Subcutaneous adipose tissue (tissue), 4 donors: ENCODE measurements around the gene NECAP2. TPM values are rescaled to one million over a fixed set of nuclear protein-coding genes. Genes with fewer than 3 reads are reported as not detected.

Experiments
- total RNA-seq, 4 donors: library from RNA; depleted of rRNA; stranded (reverse); fragments of >200 nt; gene quantifications; one replicate each; pipeline ENCODE4 v1.1.0, GENCODE V29; 2016
- TF ChIP-seq, protein P1 (sequence below): fragments of 450-650 bp; IDR thresholded peaks from one replicate; pipeline ENCODE4 v1.5.1; 2016; ENCODE audit warnings: low read depth, mild to moderate bottlenecking, control low read depth, antibody characterized with exemption, moderate library complexity

The NECAP2 gene
- total RNA-seq, 4 donors from 2014 or later = 44.5 to 101 (median 63.5) TPM

DNA sequence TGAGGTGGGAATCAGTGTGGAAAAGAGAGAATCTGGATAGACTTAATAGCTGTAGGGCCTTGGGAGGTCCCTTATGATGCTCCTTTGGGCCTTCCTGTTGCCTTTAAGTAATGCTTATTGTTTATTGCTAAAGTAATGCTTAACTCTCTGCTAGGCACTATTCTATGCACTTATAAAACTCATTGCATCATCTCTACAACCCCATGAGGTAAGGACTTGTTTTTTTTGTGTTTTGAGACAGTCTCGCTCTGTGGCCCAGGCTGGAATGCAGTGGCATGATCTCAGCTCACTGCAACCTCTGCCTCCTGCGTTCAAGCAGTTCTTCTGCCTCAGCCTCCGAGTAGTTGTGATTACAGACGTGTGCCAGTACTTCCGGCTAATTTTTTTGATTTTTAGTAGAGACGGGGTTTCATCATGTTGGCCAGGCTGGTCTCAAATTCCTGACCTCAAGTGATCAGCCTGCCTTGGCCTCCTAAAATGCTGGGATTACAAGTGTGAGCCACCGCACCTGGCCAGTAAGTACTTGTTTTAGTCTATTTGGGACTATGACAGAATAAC, 22.3 kb downstream of the NECAP2 start:
- TF ChIP-seq, protein P1, sequence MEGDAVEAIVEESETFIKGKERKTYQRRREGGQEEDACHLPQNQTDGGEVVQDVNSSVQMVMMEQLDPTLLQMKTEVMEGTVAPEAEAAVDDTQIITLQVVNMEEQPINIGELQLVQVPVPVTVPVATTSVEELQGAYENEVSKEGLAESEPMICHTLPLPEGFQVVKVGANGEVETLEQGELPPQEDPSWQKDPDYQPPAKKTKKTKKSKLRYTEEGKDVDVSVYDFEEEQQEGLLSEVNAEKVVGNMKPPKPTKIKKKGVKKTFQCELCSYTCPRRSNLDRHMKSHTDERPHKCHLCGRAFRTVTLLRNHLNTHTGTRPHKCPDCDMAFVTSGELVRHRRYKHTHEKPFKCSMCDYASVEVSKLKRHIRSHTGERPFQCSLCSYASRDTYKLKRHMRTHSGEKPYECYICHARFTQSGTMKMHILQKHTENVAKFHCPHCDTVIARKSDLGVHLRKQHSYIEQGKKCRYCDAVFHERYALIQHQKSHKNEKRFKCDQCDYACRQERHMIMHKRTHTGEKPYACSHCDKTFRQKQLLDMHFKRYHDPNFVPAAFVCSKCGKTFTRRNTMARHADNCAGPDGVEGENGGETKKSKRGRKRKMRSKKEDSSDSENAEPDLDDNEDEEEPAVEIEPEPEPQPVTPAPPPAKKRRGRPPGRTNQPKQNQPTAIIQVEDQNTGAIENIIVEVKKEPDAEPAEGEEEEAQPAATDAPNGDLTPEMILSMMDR = no peak

DNA sequence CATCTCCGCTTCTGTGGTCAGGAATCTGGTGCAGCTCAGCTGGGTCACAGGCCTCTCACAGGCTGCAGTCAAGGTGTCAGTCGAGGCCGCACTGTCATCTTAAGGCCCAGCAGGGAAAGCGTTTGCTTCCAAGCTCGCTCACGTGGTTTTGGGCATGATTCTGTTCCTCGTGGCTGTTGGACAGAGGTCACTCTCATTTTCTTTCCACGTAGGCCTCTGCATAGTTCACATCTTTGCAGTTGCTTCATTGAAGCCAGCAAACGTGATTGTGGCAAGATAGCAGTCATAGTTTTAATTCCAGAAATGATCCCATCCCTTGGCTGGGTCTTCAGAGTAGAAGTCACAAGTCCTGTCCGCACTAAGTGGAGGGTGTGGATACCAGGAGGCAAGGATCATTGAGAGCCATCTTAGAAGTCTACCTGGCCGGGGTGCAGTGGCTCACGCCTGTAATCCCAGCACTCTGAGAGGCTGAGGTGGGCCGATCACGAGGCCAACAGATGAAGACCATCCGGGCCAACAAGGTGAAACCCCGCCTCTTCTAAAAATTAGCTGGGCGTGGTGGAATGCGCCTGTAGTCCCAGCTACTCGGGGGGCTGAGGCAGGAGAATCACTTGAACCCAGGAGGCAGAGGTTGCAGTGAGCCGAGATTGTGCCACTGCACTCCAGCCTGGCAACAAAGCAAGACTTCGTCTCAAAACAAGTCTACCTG, 24.5 kb downstream of the NECAP2 start:
- TF ChIP-seq, protein P1 = no peak

DNA sequence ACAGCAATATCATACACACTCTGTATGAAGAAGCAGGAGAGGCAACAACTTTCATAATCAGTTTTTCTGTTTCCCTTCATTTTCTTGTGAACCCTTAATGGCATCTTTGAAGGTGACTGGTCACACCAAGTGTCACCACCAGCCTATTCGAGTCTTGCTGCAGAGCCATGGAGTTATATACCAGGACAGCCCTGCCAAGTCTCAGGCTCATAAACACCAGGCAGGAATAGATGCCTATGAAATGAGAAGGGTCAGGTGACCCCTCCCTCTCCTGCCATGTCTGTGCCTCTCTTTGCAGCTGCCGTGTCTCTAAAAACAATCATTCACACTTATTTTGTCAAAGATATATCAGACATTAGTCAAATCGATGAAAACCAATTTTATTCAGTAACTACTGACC, 28.0 kb downstream of the NECAP2 start:
- TF ChIP-seq, protein P1 = no peak

DNA sequence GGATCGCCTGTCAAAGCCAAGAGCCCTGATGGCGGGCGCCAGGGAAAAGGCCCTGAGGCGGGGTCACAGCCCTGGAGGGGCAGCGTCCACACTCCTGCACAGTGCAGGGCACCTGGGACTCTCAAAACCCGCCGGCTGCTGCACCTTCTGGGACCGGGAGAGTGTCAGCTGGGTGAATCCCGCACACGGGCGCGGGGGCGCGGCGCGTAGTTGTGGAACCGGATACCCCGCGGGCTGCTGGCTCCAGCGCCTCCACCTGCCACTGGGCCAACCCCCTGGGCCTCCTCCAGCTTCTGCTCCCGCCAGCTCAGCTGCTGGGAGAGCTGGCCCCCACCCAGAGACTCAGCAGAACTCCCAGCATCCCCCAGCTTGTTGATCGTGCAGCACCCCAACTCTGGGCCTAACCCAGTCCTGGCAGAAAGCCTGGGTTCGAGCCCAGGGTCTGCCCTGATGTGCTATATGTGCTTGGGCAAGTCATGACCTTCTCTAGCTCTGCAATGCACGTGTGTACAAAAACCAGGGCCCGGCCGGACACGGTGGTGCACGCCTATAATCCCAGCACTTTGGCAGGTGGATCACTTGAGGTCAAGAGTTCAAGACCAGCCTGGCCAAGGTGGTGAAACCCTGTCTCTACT, 33.8 kb downstream of the NECAP2 start:
- TF ChIP-seq, protein P1 = no peak

DNA sequence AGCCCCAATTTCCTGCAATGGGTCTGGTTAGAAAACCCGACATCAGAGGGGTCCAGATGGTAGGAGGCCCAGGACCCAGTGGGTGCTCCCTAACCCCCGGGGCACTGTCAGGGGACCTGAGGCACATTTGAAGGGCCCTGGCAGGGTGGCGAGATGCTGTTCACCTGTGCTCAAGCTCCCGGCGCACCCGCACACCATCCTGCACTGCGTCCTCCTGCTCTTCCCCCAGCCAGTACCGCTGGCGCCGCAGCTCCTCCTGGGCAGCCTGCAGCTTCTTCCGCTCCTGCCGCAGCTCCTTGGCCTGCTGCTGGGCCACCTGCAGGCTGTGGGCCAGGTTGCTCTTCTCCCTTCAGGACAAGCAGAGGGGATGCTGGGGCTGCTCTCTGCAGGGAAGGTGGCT, 37.6 kb downstream of the NECAP2 start:
- TF ChIP-seq, protein P1 = no peak

DNA sequence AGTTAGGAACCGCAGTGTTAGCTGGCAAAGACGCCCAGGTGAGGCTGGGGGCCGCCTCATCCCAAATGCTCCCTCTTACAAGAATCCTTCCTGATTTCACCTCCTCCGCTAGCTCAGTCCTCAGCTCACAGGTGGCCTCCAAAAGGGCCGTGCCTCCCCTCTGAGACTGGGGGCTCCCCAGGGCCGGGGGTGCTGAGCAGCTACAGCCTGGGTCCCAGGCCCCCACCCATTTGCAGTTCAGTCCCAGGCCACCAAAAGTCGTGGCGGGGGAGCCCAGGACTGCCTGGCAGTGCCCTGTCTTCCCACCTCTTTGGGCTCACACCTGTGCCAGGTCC, 43.9 kb downstream of the NECAP2 start:
- TF ChIP-seq, protein P1 = no peak

DNA sequence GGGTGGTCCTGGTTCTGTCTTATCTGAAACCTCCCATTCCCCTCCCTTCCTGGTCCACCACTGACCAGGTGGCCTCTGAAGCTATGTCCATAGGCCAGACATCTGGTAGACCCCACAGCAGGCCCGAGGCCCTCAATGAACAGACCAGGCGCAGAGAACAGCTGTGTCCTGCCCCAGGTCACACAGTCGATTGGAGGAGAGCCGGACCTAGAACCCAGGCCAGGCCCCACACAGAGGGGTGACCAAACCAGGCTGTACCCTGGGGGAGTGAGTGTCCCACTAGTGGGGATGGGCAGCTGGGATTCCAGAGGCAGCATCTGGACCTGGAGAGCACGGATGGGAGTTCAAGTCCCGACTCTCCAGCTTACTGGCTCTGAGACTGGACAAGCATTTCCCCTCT, 44.4 kb downstream of the NECAP2 start:
- TF ChIP-seq, protein P1 = no peak
